Tongue (tissue), 2 donors: ENCODE measurements around the gene FN3KRP. TPM values are rescaled to one million over a fixed set of nuclear protein-coding genes. Genes with fewer than 3 reads are reported as not detected.
A peak's percentile ranks its signal among the peaks of the same experiment; 100 is the strongest.
"Not testable (repeated sequence)": the region's sequence is repeated elsewhere in the genome, so short reads cannot be mapped to it uniquely, and the experiment has no call there.

Experiments used
- DNase-seq: peaks from one replicate; pipeline ENCODE4 v3.0.0-alpha.2; 2015
- total RNA-seq: library from RNA; depleted of rRNA; stranded (reverse); fragments of >200 nt; gene quantifications from one replicate; pipeline ENCODE4 v1.2.3, GENCODE V29; 2014

The FN3KRP gene
- total RNA-seq, 1 donor from 2014 or later: 23.3 TPM

- not testable (repeated sequence) for DNase-seq
Measured at GRCh38 chr17:82744736-82745135, 28.2 kb downstream of the FN3KRP start.

- DNase-seq: no peak
Measured at GRCh38 chr17:82745524-82745923, 29.0 kb downstream of the FN3KRP start.

GRCh38 chr17:82748756-82749155 is 32.2 kb downstream of the FN3KRP start:
- DNase-seq: no peak

GRCh38 chr17:82750241-82750908 is 33.9 kb downstream of the FN3KRP start:
- no peak for DNase-seq

- DNase-seq: no peak
Measured at GRCh38 chr17:82751171-82751570, 34.7 kb downstream of the FN3KRP start.

- DNase-seq: peak; percentile 95
Measured at GRCh38 chr17:82751571-82752370, 35.3 kb downstream of the FN3KRP start, which contains the start of gene TBCD. TBCD (plus strand) TSS chr17:82752065; CDS start chr17:82752194, 129 bp downstream.

GRCh38 chr17:82752371-82753200 is 36.1 kb downstream of the FN3KRP start:
- peak; percentile 31 for DNase-seq

GRCh38 chr17:82753201-82753464 is 36.6 kb downstream of the FN3KRP start:
- no peak for DNase-seq

GRCh38 chr17:82754297-82755208 is 38.0 kb downstream of the FN3KRP start:
- peak; percentile 76 for DNase-seq

GRCh38 chr17:82756166-82756565 is 39.7 kb downstream of the FN3KRP start:
- no peak for DNase-seq

- DNase-seq: no peak
Measured at GRCh38 chr17:82765371-82765770, 48.9 kb downstream of the FN3KRP start.

- peak; percentile 58 for DNase-seq
Measured at GRCh38 chr17:82767041-82767754, 50.7 kb downstream of the FN3KRP start.

GRCh38 chr17:82769041-82769440 is 52.5 kb downstream of the FN3KRP start:
- no peak for DNase-seq

GRCh38 chr17:82772026-82772425 is 55.5 kb downstream of the FN3KRP start:
- no peak for DNase-seq

GRCh38 chr17:82774456-82774855 is 58.0 kb downstream of the FN3KRP start:
- not testable (repeated sequence) for DNase-seq

- peak; percentile 78 for DNase-seq
Measured at GRCh38 chr17:82775001-82775823, 58.7 kb downstream of the FN3KRP start.

- DNase-seq: no peak
Measured at GRCh38 chr17:82776454-82776853, 59.9 kb downstream of the FN3KRP start.
